HG03066 (cell line): ENCODE measurements around the gene NLRP5.
"Not testable (repeated sequence)": the region's sequence is repeated elsewhere in the genome, so short reads cannot be mapped to it uniquely, and the experiment has no call there.

Source experiments
- ATAC-seq: cut with Tn5 transposase; IDR thresholded peaks from one replicate; pipeline ENCODE4 v1.9.1; 2021; ENCODE audit warnings: low read depth; ENCODE audit not compliant: unreplicated experiment

The NLRP5 gene

GRCh38 chr19:56097306-56097705 lies 110.7 kb downstream of the NLRP5 start:
- no peak for ATAC-seq

GRCh38 chr19:56097776-56098175 lies 111.2 kb downstream of the NLRP5 start:
- ATAC-seq, result no peak

- not testable (repeated sequence) for ATAC-seq
These were observed 111.7 kb downstream of the NLRP5 start for GRCh38 chr19:56098237-56098636.

- no peak for ATAC-seq
These were observed 112.4 kb downstream of the NLRP5 start for GRCh38 chr19:56098731-56099568.

GRCh38 chr19:56099638-56100539 lies 113.3 kb downstream of the NLRP5 start:
- ATAC-seq, result no peak

GRCh38 chr19:56101095-56101494 lies 114.5 kb downstream of the NLRP5 start:
- ATAC-seq, result no peak

GRCh38 chr19:56101746-56102535 lies 115.4 kb downstream of the NLRP5 start:
- ATAC-seq, result no peak

GRCh38 chr19:56103027-56103614 lies 116.5 kb downstream of the NLRP5 start:
- no peak for ATAC-seq

- ATAC-seq, result no peak
These were observed 117.8 kb downstream of the NLRP5 start for GRCh38 chr19:56104423-56104822.

- ATAC-seq, result no peak
These were observed 118.6 kb downstream of the NLRP5 start for GRCh38 chr19:56105090-56105701.

GRCh38 chr19:56105831-56106396 lies 119.3 kb downstream of the NLRP5 start:
- ATAC-seq, result not testable (repeated sequence)

GRCh38 chr19:56106397-56106849 lies 119.8 kb downstream of the NLRP5 start:
- ATAC-seq, result no peak

- ATAC-seq, result no peak
These were observed 120.4 kb downstream of the NLRP5 start for GRCh38 chr19:56106993-56107392.

- no peak for ATAC-seq
These were observed 121.2 kb downstream of the NLRP5 start for GRCh38 chr19:56107626-56108351.

GRCh38 chr19:56108447-56109195 lies 122.0 kb downstream of the NLRP5 start:
- no peak for ATAC-seq

GRCh38 chr19:56109226-56109625 lies 122.7 kb downstream of the NLRP5 start:
- no peak for ATAC-seq

- no peak for ATAC-seq
These were observed 124.2 kb downstream of the NLRP5 start for GRCh38 chr19:56110515-56111448.
